ENCODE measurements around the gene SERPINB11.
A peak's percentile ranks its signal among the peaks of the same experiment; 100 is the strongest.
"Not testable (repeated sequence)": the region's sequence is repeated elsewhere in the genome, so short reads cannot be mapped to it uniquely, and the experiment has no call there.

Gene SERPINB11

DNA sequence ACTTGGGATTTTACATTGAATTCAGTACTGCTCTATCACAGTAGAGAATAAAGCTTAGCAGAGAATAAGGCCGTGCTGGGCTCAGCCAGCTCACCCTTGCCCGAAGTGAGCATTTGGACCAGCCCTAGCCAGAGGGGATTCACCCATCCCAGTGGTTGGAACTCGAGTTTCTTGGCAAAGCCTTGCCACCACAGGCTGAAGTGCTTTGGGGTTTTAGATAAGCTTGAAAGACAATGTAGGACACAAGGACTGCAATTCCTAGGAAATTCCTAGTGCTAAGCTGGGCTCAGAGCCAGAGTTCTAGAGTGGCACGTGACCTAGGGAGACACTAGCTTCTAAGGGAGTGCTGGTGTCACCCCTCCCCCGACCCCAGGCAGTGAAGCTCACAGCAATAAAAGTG is 28.0 kb downstream of the SERPINB11 start:
- DNase-seq: no peak

DNA sequence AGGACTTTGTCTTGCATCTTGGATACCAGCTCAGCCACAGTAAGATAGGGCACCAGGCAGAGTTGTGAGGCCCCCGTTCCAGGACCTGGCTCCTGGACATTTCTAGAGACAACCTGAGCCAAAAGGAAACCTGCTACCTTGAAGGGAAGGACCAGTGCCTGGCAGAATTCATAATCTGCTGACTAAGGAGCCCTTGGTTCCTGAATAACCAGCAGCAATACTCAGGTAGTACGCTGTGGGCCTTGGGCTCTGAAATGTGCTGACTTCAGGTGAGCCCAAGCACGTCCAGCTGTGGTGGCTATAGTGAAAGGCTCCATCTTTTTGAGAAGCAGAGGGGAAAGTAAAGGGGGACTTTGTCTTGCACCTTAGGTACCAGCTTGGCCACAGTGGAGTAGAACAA is 28.5 kb downstream of the SERPINB11 start:
- DNase-seq: no peak

DNA sequence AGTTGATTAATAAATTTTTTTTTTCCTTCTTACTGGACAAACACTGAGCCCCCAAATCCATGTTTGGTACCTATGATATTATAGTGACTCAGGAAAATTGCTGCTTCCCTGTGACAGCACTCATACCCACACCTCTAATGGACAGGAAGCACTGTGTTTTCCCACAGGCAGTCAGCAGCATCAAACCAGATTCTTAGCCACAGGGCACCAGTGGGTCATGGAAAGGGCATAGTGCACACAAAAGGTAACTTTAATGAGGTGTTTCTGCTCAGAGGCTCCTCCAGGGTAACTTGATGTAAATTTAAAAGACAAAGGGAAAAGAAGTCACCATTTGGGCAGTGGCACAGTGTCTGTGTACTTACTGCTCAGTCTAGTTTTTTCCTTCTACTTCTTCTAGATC is 34.1 kb downstream of the SERPINB11 start:
- DNase-seq: peak in 1 of 2 experiments; percentile 11

DNA sequence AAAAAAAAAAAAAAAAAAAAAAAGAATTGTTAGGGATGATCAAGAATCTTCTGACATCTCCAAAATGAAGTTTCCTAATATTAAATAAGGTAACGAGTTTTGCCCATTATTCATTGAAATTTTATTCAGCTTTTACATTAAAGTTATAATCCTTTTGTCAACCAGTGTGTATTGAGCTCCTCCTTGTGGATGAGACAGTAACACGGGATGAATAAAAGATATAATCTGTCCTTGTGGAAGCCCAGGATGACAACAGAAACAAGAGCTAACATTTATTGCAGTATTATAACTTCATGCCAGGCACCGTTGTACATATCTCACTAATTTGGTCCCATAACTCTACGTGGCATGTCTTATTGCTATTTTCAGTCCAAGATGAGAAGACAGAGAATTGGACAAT is 39.0 kb downstream of the SERPINB11 start:
- DNase-seq: peak in 1 of 2 experiments; percentile 2

DNA sequence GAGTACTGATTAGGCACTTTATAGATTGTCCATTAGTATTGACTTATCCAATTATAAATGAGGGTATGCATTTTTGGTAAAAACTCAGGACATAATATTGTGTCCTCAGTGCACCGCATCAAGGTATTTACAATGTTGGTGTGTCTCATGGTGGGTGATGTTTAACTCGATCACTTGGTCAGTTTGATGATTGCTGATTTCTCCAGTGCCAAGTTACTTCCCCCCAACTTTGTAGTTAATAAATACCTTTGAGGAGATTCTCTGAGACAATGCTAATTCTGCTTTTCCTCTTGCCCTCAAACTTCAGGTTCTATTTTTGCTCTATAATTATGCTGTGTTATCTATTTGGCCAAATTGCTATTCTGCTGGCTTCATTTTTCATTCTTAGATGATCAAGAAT is 44.2 kb downstream of the SERPINB11 start:
- no peak for DNase-seq

DNA sequence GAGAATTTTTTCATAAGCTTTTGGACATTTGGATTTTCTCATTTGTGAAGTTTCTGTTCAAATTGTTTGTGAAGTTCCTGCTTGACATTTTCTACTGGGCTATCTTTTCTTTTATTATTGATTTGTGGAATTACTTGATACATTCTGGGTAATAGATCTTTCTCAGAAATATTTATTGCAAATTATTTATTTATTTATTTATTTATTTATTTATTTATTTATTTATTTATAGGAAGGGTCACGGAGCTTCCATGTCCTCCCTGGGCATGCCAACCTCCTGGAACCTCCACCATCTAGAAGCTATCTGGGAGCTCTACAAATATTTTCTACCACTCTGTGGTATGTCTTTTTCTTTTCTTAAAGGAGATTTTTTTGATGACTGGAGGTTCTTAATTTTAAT is 46.7 kb downstream of the SERPINB11 start:
- no peak for DNase-seq

DNA sequence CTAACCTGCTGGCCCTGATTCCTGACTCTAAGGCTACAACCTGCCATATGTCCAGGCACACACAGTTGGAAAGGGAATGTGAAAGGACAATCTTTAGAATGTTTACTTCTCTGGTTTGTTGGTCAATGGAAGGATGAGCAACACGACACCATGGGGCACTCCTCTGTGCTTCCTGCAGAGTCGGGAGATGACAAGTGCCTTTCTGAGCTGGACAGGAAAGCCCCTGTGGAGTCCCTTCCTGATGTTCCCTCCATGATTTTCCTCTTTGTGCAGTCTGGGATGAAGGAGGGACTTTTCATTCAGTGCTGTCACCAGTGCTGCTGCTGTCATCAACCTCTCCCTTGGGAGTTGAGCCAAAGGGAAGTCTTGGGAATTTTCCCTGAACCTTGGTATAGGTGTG is 49.9 kb downstream of the SERPINB11 start:
- no peak for DNase-seq

DNA sequence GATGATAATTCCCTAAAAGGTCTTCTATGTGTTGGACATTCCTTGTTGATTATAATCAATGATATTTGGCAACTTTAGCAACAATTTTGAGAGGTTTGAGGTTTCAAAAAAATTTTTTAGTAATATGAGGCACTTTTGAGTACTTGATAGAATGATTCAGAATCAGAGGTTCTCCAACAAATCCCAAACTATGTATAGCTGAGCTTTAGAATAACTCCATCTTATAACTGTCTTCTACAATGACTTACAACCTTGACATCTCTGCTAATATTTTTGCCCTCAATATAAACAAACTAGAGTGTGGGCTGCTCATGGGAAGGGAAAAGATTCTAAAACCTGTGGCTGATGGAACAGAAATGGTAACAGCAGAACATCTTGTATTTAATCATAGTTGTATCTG is 50.9 kb downstream of the SERPINB11 start:
- no peak for DNase-seq

DNA sequence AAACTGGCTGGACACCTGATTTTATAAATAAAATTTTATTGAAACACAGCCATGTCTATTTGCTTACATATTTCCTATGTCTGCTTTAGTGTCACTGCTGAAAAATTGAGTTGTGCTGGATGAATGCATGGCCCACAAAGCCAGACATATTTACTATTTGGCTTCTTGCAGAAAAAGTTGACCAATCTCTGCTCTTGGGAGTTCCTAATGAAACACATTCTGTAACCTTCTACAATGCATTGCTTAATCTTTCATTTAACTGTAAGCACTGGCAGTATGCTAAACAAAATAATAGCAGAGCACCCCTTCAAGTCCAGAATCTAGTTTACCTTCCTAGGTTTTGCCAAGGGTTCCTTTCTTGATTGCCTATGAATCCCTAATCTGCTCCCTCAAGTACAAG is 54.8 kb downstream of the SERPINB11 start:
- DNase-seq: no peak

DNA sequence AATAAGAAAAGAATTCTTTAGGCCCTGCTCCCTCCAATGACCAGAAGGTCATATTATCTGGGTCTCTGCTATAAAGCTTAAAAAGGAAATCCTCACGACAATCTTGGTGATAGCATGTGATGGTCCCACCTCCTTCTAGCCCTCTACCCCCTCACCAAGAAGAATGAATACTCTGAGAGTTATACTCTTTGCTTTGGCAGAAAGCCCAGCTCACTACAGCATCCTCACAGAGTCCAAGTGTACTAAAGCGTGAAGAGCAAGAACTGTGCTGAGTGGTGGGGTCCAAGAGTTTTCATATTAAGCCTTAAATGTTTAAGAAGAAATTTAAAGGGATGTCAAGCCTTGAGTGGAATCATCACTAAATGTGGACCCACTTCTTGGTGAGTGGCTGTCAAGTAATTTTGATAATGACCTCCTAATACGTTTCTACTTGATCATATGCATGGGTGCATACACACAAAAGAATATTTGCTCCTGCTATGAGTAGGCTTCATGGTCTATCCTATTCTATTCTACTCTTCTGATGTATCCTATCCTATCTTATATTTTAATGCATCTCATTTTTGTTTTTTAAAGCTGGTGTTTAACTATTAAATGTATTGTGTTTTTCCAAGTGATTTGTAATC is 56.0 kb downstream of the SERPINB11 start:
- no peak for DNase-seq

DNA sequence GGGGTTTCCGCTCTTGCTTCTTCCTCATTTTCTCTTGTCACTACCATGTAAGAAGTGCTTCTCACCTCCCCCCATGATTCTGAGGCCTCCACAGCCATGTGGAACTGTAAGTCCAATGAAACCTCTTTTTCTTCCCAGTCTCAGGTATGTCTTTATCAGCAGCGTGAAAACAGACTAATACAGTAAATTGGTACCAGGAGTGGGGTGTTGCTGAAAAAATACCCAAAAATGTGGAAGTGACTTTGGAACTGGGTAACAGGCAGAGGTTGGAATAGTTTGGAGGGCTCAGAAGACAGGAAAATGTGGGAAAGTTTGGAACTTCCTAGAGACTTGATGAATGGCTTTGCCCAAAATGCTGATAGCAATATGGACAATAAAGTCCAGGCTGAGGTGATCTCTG is 57.0 kb downstream of the SERPINB11 start:
- DNase-seq: not testable (repeated sequence)

DNA sequence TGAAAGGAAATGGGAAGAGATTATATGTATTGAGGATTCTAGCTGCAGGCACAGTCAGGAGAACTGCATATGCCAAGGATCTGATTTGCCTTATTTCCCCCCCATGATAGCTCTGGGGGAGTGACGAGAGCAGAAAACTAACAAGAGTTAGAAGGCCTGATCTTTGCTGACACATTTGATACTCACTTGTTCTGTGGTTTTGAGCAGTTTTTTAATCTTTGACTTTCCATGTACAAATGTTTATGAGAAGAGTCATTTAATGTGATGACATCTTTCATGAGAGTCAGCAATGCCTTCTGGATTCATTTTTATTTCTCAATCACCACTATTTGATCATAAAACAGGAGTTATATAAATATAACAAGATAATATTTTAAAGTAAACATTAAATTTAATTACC is 59.8 kb downstream of the SERPINB11 start:
- no peak for DNase-seq

DNA sequence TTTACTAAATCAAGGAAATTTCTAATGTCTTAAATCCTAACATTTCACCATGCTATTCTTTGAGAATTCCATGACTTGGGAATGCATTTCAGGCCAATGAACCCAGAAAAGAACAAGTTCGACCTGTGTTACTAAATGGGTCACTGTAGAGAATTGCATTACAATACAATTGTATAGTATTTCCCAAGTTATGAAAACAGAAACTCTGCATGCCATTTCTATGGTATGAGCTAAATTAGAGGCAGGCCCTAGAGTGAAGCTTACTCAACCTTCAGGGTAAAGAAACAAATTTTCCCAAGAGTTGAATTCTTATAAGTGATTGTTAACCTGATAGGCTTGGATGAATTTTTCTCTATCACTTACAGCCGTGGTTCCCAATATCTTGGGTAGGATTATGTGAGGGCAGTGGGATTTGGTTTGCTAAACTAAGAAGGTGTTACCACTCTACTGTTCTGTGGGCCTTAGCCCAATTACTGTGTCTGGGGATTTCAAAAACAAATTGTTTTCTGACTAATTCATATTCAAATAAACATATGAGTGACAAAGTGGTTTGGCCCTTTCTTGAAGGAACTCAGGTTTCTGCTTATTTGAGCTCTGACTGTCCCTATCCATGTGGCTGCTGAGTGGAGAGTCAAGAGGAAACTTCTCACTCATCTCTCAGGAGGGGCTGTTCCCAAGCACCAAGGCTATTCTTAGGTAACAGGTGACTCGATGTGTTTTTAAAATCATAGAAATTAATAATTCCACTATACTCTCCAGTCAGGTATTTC is 61.3 kb downstream of the SERPINB11 start:
- no peak for DNase-seq

DNA sequence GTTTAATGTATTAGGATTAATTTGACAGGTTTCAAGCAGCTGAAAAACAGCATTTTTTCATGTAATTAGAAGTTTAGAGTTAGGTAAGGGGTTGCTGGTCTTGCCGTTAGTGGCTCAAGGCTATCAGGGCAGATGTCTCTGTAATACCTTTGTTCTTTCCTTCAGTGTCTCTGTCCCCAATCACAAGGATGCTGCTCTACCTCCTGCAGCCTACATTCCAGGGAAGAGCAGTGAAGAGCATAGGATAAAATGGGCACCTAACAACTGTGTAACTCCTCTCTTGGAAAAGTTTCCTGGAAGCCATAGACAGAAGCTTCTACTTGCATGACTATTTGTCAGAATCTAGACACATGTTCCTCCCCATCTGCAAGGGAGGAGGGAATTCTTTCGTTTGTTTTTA is 63.1 kb downstream of the SERPINB11 start:
- no peak for DNase-seq
